A549 treated with RU486 at 1 μM for 4 hours (cell line): ENCODE measurements around the gene CTPS2. TPM values are rescaled to one million over a fixed set of nuclear protein-coding genes. Genes with fewer than 3 reads are reported as not detected.

Experiments used
- total RNA-seq: library from RNA; stranded (reverse); fragments of 200-300 nt; extraction: Qiagen RNA extraction; gene quantifications from 5 replicates; pipeline ENCODE4 v1.2.3, GENCODE V29; 2022; ENCODE audit warnings: low read depth

Gene CTPS2, protein sequence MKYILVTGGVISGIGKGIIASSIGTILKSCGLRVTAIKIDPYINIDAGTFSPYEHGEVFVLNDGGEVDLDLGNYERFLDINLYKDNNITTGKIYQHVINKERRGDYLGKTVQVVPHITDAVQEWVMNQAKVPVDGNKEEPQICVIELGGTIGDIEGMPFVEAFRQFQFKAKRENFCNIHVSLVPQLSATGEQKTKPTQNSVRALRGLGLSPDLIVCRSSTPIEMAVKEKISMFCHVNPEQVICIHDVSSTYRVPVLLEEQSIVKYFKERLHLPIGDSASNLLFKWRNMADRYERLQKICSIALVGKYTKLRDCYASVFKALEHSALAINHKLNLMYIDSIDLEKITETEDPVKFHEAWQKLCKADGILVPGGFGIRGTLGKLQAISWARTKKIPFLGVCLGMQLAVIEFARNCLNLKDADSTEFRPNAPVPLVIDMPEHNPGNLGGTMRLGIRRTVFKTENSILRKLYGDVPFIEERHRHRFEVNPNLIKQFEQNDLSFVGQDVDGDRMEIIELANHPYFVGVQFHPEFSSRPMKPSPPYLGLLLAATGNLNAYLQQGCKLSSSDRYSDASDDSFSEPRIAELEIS
- total RNA-seq: 7.8 to 10.7 TPM (median 10.5 TPM) in 5 replicates

DNA sequence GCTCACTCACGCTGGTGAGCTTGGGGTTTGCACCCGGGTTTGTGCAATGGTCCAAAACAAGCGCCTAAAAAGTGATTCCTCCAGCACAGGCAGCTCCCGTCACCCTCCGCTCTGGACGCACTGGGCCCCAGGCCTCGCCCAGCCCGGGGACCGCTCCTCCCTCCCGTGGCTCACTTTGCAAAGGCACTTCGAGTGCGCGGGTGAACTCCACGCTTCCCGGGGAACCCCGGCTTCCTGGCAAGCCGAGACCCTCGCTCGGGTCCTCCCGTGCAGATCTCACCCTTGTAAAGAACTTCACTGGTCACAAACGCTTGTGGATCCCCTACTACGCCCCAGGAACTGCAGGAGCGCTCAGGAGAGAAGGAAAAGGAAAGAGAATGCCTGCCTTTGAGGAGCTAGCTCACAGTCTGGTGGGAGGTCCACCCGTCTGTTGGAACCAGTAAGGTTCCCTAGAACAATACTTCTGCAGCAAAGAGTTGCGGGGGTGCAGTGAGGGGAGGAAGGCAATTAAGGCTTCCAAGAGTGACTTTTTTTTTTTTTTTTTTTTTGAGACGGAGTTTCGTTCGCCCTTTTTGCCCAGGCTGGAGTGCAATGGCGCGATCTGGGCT is at the start of gene CTPS2:
TSS of gene CTPS2 (minus strand) at position 122 of the 608 bp plus-strand sequence. CDS start 9,767 bp downstream, outside the sequence.

DNA sequence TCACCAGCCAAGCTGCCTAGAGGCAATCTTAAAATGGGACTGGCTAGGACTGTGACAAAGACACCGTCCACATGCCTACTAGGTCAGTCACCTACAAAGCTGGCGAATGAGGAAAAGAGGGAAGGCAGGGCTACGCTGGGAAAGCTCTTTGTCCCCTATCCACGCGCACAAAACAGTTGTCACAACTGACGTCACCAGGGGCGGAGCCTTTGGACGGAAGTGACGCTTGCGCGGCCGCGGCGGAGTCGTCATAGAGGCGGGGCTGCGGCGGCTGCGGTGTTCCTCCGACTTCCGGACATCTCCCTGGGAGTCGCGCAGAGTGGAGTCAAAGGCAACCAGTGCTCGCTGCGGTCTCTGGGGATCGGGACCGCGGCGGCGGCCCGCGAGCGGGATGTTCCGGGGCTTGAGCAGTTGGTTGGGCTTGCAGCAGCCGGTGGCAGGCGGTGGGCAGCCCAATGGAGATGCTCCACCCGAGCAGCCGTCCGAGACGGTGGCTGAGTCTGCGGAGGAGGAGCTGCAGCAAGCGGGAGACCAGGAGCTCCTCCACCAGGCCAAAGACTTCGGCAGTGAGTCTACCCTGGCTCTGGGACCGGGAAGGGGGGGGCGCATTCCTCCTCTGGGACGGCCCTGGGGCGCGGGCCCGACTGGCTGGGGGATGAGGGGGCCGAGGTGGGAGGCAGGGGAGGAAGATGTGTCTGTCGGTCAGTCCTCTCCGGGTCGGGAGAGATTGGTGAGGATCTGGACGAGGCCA is 7.0 kb upstream of the CTPS2 start, which contains the start of gene SYAP1:
TSS of gene SYAP1 (plus strand) at position 279 of the 751 bp plus-strand sequence. CDS start at position 392, 113 bp downstream.

DNA sequence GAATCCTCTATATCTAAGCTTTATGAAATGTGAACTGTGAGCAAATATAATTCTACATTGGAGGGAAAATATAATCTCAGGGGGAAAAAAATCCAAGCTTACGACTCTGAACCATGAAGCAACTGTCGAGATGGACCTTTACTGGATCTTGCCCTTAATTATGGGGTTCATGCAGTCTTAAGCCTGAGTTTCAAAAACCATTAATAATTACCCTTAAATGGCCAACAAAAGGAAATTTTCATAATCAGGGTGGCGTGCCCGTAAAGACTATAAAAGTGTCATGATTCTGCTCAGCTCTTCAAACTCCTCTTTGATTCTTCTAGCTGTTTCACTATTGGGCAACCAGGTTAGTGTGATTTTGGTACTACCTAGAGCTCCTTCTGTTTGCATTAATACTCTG is 62.6 kb downstream of the CTPS2 start, which contains the start of gene S100G:
TSS of gene S100G (plus strand) at position 301 of the 400 bp plus-strand sequence. CDS start 849 bp downstream, outside the sequence.

Other genes starting within 250 kb of the CTPS2 start
- gene S100G, start 62.5 kb downstream of the CTPS2 start, total RNA-seq: not detected in 5 replicates
- 18.3 to 24.0 TPM (median 23.2 TPM) in 5 replicates for gene SYAP1, start 6.9 kb upstream of the CTPS2 start, total RNA-seq
- gene TXLNG, start 73.8 kb upstream of the CTPS2 start, total RNA-seq: 9.8 to 18.1 TPM (median 15.6 TPM) in 5 replicates
- gene RBBP7, start 157.7 kb upstream of the CTPS2 start, total RNA-seq: 156 to 183 TPM (median 165 TPM) in 5 replicates
- gene REPS2, start 234.0 kb upstream of the CTPS2 start, total RNA-seq: 0.32 to 0.80 TPM (median 0.56 TPM) in 5 replicates